HepG2 (cell line): ENCODE measurements around the gene TOM1L1. TPM values are rescaled to one million over a fixed set of nuclear protein-coding genes. Genes with fewer than 3 reads are reported as not detected.

ENCODE experiments used
- GTF3A ChIP-seq: sonication (generic); formaldehyde crosslinking; conservative IDR thresholded peaks from 2 replicates; pipeline ENCODE4 v1.4.0; 2020; ENCODE audit warnings: mild to moderate bottlenecking, missing genetic modification reagents
- KLF15 ChIP-seq: sonication (generic); formaldehyde crosslinking; IDR thresholded peaks from 2 replicates; pipeline ENCODE4 v1.8.1; 2023; ENCODE audit warnings: borderline replicate concordance, mild to moderate bottlenecking, inconsistent platforms, missing genetic modification reagents, mixed read lengths
- PLRG1 ChIP-seq: fragments of 450-650 bp; conservative IDR thresholded peaks from 2 replicates; pipeline ENCODE4 v1.6.1; 2016
- PPARG ChIP-seq: conservative IDR thresholded peaks from 2 replicates; pipeline ENCODE4 v1.6.1; 2016; ENCODE audit warnings: missing biosample characterization, missing genetic modification reagents
- RFXAP ChIP-seq: sonication (generic); formaldehyde crosslinking; IDR thresholded peaks from 2 replicates; pipeline ENCODE4 v1.4.0; 2020; ENCODE audit warnings: missing genetic modification reagents, borderline replicate concordance
- ZNF224 ChIP-seq: sonication (generic); formaldehyde crosslinking; IDR thresholded peaks from 2 replicates; pipeline ENCODE4 v1.5.0; 2020; ENCODE audit warnings: mild to moderate bottlenecking, missing genetic modification reagents
- ZNF713 ChIP-seq: sonication (generic); formaldehyde crosslinking; IDR thresholded peaks from 2 replicates; pipeline ENCODE4 v1.4.0; 2020; ENCODE audit warnings: mild to moderate bottlenecking, missing genetic modification reagents
- polyA plus RNA-seq, 8 experiments: library from polyadenylated mRNA; depleted of rRNA in 3 of 8; stranded (reverse) in 7 of 8; unstranded in 1 of 8; fragments of >200 nt; fragmentation: Illumina TruSeq in 4 of 8; extraction: Trizol in 4 of 8; gene quantifications; 2 replicates each; pipeline versions ENCODE4 v1.2.1 to v1.2.3, GENCODE V29; 2011 to 2016; ENCODE audit warnings: low read depth in 4 of 8, missing spikeins in 1 of 8, mixed read lengths in 1 of 8; ENCODE audit not compliant: insufficient read depth in 1 of 8
- total RNA-seq, 5 experiments: library from RNA; depleted of rRNA; stranded (reverse); fragments of >200 nt; fragmentation: Illumina TruSeq; extraction: Trizol; gene quantifications; 2 replicates each; pipeline ENCODE4 v1.2.3, GENCODE V29; 2016; ENCODE audit warnings: low read depth in 1 of 5
- TF ChIP-seq, protein P1 (sequence below): sonication (generic); formaldehyde crosslinking; IDR thresholded peaks from 2 replicates; pipeline ENCODE4 v1.8.1; 2022; ENCODE audit warnings: low read depth, mild to moderate bottlenecking, missing genetic modification reagents
- TF ChIP-seq, protein P2 (sequence below): sonication (generic); formaldehyde crosslinking; IDR thresholded peaks from 2 replicates; pipeline ENCODE4 v1.4.0; 2020; ENCODE audit warnings: mild to moderate bottlenecking, missing genetic modification reagents, borderline replicate concordance
- TF ChIP-seq, protein P3 (sequence below): sonication (generic); formaldehyde crosslinking; conservative IDR thresholded peaks from 2 replicates; pipeline ENCODE4 v1.8.0; 2022; ENCODE audit warnings: missing genetic modification reagents
- TF ChIP-seq, protein P4 (sequence below): sonication (generic); formaldehyde crosslinking; IDR thresholded peaks from 2 replicates; pipeline ENCODE4 v1.4.0; 2020; ENCODE audit warnings: missing genetic modification reagents

Gene TOM1L1
- total and polyA plus RNA-seq, 2 of the 13 experiments (the other 11 are each of a cell fraction or from before 2014, with no cell fraction given), result 45.3 to 51.3 TPM

DNA sequence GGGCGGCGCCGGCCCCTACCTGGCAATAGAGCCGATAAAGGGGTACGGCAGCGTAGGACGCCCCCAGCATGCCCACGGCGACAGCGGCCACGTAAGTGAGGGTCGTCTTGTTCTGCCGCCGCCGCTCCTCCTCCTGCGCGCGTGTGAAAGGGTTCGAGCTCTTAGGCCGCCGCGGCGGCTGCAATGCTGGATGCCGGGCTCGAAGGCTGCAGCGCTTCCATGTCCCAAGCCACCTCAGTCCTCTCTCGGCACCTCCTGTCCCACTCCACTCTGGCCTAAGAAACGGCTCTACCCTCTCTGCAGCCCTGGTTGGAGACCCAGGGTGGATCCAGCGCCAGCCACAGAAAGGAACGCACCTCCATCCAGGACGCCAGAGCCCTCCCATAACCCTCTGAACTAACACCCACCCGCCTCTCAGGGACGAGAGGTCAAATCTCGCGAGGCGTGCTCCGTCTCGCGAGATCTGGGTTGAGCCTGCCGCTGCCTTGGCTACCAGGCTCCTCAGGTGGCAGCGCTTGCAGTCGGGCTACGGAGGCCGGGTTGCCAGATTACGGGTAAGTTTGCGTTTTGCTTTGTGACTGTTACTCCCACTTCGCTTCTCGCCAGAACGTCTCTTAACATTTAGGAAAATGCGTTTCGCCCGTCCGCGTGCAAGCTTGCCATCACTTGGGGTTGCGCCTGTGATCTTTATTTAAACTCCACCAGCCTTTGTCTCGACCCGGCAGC, 67.8 kb downstream of the TOM1L1 start, which contains the start of the genes COX11 and STXBP4 (continued):
- TF ChIP-seq RFXAP (CRISPR knock-in tag) (peak; percentile 89), PPARG (peak; percentile 25; the same call in 1 of the 2 replicates), GTF3A (CRISPR knock-in tag) (no peak), ZNF713 (CRISPR knock-in tag) (peak; percentile 5; the same call in 1 of the 2 replicates), KLF15 (CRISPR knock-in tag) (peak; percentile 45; the same call in 1 of the 2 replicates), ZNF224 (peak; percentile 55; the same call in 1 of the 2 replicates), PLRG1 (no peak)
- TF ChIP-seq, protein P1, sequence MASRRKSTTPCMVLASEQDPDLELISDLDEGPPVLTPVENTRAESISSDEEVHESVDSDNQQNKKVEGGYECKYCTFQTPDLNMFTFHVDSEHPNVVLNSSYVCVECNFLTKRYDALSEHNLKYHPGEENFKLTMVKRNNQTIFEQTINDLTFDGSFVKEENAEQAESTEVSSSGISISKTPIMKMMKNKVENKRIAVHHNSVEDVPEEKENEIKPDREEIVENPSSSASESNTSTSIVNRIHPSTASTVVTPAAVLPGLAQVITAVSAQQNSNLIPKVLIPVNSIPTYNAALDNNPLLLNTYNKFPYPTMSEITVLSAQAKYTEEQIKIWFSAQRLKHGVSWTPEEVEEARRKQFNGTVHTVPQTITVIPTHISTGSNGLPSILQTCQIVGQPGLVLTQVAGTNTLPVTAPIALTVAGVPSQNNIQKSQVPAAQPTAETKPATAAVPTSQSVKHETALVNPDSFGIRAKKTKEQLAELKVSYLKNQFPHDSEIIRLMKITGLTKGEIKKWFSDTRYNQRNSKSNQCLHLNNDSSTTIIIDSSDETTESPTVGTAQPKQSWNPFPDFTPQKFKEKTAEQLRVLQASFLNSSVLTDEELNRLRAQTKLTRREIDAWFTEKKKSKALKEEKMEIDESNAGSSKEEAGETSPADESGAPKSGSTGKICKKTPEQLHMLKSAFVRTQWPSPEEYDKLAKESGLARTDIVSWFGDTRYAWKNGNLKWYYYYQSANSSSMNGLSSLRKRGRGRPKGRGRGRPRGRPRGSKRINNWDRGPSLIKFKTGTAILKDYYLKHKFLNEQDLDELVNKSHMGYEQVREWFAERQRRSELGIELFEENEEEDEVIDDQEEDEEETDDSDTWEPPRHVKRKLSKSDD (CRISPR knock-in tag), result peak; percentile 54; the same call in 1 of the 2 replicates
- TF ChIP-seq, protein P2, sequence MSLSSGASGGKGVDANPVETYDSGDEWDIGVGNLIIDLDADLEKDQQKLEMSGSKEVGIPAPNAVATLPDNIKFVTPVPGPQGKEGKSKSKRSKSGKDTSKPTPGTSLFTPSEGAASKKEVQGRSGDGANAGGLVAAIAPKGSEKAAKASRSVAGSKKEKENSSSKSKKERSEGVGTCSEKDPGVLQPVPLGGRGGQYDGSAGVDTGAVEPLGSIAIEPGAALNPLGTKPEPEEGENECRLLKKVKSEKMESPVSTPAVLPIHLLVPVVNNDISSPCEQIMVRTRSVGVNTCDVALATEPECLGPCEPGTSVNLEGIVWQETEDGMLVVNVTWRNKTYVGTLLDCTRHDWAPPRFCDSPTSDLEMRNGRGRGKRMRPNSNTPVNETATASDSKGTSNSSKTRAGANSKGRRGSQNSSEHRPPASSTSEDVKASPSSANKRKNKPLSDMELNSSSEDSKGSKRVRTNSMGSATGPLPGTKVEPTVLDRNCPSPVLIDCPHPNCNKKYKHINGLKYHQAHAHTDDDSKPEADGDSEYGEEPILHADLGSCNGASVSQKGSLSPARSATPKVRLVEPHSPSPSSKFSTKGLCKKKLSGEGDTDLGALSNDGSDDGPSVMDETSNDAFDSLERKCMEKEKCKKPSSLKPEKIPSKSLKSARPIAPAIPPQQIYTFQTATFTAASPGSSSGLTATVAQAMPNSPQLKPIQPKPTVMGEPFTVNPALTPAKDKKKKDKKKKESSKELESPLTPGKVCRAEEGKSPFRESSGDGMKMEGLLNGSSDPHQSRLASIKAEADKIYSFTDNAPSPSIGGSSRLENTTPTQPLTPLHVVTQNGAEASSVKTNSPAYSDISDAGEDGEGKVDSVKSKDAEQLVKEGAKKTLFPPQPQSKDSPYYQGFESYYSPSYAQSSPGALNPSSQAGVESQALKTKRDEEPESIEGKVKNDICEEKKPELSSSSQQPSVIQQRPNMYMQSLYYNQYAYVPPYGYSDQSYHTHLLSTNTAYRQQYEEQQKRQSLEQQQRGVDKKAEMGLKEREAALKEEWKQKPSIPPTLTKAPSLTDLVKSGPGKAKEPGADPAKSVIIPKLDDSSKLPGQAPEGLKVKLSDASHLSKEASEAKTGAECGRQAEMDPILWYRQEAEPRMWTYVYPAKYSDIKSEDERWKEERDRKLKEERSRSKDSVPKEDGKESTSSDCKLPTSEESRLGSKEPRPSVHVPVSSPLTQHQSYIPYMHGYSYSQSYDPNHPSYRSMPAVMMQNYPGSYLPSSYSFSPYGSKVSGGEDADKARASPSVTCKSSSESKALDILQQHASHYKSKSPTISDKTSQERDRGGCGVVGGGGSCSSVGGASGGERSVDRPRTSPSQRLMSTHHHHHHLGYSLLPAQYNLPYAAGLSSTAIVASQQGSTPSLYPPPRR, result no peak; the same call in 1 of the 2 replicates
- TF ChIP-seq, protein P3, sequence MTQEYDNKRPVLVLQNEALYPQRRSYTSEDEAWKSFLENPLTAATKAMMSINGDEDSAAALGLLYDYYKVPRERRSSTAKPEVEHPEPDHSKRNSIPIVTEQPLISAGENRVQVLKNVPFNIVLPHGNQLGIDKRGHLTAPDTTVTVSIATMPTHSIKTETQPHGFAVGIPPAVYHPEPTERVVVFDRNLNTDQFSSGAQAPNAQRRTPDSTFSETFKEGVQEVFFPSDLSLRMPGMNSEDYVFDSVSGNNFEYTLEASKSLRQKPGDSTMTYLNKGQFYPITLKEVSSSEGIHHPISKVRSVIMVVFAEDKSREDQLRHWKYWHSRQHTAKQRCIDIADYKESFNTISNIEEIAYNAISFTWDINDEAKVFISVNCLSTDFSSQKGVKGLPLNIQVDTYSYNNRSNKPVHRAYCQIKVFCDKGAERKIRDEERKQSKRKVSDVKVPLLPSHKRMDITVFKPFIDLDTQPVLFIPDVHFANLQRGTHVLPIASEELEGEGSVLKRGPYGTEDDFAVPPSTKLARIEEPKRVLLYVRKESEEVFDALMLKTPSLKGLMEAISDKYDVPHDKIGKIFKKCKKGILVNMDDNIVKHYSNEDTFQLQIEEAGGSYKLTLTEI (CRISPR knock-in tag), result no peak
- TF ChIP-seq, protein P4, sequence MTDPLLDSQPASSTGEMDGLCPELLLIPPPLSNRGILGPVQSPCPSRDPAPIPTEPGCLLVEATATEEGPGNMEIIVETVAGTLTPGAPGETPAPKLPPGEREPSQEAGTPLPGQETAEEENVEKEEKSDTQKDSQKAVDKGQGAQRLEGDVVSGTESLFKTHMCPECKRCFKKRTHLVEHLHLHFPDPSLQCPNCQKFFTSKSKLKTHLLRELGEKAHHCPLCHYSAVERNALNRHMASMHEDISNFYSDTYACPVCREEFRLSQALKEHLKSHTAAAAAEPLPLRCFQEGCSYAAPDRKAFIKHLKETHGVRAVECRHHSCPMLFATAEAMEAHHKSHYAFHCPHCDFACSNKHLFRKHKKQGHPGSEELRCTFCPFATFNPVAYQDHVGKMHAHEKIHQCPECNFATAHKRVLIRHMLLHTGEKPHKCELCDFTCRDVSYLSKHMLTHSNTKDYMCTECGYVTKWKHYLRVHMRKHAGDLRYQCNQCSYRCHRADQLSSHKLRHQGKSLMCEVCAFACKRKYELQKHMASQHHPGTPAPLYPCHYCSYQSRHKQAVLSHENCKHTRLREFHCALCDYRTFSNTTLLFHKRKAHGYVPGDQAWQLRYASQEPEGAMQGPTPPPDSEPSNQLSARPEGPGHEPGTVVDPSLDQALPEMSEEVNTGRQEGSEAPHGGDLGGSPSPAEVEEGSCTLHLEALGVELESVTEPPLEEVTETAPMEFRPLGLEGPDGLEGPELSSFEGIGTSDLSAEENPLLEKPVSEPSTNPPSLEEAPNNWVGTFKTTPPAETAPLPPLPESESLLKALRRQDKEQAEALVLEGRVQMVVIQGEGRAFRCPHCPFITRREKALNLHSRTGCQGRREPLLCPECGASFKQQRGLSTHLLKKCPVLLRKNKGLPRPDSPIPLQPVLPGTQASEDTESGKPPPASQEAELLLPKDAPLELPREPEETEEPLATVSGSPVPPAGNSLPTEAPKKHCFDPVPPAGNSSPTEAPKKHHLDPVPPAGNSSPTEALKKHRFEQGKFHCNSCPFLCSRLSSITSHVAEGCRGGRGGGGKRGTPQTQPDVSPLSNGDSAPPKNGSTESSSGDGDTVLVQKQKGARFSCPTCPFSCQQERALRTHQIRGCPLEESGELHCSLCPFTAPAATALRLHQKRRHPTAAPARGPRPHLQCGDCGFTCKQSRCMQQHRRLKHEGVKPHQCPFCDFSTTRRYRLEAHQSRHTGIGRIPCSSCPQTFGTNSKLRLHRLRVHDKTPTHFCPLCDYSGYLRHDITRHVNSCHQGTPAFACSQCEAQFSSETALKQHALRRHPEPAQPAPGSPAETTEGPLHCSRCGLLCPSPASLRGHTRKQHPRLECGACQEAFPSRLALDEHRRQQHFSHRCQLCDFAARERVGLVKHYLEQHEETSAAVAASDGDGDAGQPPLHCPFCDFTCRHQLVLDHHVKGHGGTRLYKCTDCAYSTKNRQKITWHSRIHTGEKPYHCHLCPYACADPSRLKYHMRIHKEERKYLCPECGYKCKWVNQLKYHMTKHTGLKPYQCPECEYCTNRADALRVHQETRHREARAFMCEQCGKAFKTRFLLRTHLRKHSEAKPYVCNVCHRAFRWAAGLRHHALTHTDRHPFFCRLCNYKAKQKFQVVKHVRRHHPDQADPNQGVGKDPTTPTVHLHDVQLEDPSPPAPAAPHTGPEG (CRISPR knock-in tag), result peak; percentile 87
